Esophagus muscularis mucosa (tissue), 3 donors: Measurements from ENCODE around the gene SPHKAP.

Source experiments
- POLR2A ChIP-seq: fragments of 450-650 bp; IDR thresholded peaks from one replicate; pipeline ENCODE4 v1.6.1; 2017; ENCODE audit warnings: antibody characterized with exemption, moderate library complexity, mild to moderate bottlenecking, low read depth
- POLR2AphosphoS5 ChIP-seq, 2 donors: sonication (generic); formaldehyde crosslinking; IDR thresholded peaks; one replicate each; pipeline ENCODE4 v1.6.1; 2017; ENCODE audit warnings: antibody characterized with exemption in 2 of 2
- TF ChIP-seq, protein P1 (sequence below), 3 experiments: fragments of 200-600 bp in 2 of 3; fragments of 450-650 bp in 1 of 3; sonication (generic) in 2 of 3; IDR thresholded peaks; one replicate each; pipeline ENCODE4 v1.5.1; 2017 to 2019; ENCODE audit warnings: antibody characterized with exemption in 3 of 3, mild to moderate bottlenecking in 2 of 3, moderate library complexity in 1 of 3

- TF ChIP-seq, protein P1, sequence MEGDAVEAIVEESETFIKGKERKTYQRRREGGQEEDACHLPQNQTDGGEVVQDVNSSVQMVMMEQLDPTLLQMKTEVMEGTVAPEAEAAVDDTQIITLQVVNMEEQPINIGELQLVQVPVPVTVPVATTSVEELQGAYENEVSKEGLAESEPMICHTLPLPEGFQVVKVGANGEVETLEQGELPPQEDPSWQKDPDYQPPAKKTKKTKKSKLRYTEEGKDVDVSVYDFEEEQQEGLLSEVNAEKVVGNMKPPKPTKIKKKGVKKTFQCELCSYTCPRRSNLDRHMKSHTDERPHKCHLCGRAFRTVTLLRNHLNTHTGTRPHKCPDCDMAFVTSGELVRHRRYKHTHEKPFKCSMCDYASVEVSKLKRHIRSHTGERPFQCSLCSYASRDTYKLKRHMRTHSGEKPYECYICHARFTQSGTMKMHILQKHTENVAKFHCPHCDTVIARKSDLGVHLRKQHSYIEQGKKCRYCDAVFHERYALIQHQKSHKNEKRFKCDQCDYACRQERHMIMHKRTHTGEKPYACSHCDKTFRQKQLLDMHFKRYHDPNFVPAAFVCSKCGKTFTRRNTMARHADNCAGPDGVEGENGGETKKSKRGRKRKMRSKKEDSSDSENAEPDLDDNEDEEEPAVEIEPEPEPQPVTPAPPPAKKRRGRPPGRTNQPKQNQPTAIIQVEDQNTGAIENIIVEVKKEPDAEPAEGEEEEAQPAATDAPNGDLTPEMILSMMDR (IDR thresholded peaks at IDR 0.05): no peak
- TF ChIP-seq POLR2AphosphoS5 (IDR thresholded peaks at IDR 0.05): no peak
- TF ChIP-seq POLR2A: no peak
Observed at GRCh38 chr2:228016402-228016801, 165.1 kb downstream of the SPHKAP start.
